Smooth muscle cell of bladder (primary cell): ENCODE measurements around the gene HOXA4. TPM values are rescaled to one million over a fixed set of nuclear protein-coding genes. Genes with fewer than 3 reads are reported as not detected.

Experiments used
- total RNA-seq: library from RNA; depleted of rRNA; stranded (reverse); fragments of >200 nt; gene quantifications from 2 replicates; pipeline ENCODE4 v1.2.3, GENCODE V29; 2014

HOXA4 gene
- total RNA-seq: 0.14 and 0.28 TPM in 2 replicates

DNA sequence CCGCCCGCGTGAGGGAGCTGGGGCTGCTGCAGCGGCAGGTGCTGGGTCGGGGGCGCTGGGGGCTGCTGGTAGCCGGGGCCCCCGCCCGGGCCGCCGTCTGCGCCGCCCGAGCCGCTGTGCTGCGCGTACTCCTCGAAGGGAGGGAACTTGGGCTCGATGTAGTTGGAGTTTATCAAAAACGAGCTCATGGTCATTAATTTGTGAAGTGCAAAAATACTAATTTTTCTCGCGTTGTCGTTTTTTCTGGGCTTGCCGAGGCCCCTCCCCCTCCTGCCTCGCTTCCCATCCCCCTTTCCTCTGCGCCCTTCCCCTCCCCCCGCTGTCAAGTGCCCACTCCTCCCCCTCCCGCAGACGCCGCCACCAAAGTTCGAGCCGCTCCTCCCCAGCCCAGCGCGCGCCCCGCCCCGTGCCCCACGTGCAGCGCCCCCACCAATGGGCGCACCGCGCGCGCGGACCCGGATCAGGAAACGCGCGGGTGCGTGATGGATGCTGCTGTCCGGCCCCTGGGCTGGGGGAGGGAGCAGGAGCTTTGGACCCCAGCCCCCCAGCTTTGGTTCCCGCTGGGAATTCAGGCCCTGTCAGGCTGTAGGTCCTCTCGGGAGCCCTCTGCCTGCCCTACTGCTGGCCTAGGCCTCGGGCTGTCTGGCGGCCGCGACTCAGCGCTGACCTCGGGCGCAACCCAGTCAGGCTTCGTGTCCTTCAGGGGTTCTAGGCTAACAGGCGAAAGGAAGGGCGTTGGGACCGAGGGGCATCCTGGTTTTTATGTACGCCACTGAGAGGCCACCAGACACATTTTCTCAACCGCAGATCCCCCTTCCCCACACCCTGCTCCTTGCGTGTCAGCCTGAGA, at the start of gene HOXA4:
TSS of gene HOXA4 (minus strand) at position 218 of the 850 bp plus-strand sequence. CDS start at position 194, 24 bp downstream.

DNA sequence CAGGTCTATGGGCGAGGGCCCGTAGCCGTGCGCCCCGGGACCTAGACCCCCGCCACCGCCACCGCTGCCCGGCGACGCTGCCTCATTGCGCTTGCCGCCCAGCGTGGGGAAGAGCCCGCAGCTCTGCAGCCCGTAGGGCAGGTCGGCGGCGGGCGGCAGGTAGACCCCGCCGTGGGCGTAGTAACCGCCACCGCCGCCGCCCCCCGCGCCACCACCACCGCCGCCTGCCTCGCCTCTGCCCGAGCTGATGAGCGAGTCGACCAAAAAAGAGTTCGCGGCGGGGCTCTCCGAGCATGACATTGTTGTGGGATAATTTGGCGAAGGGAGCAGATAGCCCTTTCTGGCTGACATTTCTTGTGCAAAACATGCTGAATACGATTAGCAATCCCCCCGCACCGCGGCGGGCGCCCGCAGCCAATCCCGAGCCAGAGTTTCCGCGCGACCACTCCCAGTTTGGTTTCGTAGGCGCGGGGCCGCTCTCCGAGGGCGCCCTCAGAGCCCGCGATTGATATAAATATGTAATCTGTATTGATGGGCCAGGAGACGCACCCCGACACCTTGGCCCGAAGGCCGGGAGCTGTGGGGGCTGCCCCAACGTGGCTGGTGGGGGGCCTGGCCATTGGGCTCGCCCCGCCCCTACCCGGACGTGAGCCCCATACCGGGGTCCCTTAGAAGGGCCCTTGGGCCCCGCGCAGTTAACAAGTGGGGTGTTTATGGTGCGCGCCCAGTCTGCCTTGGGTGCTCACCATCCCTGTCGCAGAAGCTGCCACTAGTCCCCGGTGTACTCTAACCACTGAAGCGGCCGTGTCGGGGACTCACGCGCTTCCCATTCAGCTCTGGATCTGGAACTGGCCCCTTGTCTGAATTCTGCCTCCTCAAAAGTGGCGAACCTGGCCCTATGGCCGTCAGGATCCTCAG, 43.7 kb upstream of the HOXA4 start, which contains the start of gene HOXA10:
TSS of gene HOXA10 (minus strand) at position 365 of the 918 bp plus-strand sequence. CDS start at position 351, 14 bp downstream.

DNA sequence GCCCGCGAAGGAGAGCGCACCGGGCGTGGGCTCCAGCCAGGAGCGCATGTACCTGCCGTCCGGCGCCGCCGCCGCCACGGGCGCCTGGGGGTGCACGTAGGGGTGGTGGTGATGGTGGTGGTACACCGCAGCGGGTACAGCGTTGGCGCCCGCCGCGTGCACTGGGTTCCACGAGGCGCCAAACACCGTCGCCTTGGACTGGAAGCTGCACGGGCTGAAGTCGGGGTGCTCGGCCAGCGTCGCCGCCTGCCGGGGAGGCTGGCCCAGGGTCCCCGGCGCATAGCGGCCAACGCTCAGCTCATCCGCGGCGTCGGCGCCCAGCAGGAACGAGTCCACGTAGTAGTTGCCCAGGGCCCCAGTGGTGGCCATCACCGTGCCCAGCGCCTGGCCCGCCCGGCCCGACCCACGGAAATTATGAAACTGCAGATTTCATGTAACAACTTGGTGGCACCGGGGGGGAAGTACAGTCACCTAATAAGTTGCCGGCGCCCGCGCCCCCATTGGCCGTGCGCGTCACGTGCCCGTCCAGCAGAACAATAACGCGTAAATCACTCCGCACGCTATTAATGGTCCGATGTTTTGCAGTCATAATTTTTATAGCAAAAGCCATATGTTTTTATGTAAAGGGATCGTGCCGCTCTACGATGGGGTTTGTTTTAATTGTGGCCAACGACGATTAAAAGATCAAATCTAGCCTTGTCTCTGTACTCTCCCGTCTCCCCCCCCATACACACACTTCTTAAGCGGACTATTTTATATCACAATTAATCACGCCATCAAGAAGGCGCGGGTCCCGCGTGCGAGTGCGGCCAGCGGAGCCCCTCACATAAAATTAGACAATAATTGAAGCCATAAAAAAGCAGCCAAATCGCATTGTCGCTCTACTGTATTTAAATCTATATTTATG, 34.8 kb upstream of the HOXA4 start, which contains the start of gene HOXA9:
TSS of gene HOXA9 (minus strand) at position 449 of the 907 bp plus-strand sequence. CDS start at position 369, 80 bp downstream.

DNA sequence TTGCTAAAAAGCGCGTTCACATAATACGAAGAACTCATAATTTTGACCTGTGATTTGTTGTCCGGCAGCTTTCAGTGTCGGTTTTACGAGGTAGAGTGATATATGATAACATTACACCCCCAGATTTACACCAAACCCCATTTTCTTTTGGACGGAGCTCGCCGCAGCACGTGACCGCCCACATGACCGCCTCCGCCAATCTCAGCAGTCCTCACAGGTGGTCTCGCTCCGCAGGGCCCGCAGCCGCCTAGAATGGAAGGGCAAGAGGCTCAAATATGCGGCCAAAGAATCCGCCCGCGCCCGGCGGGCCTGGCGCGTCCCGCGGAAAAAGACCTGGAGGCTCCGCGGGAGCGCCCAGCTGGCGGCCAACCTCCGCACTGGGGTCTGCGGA, 25.9 kb upstream of the HOXA4 start, which contains the start of gene HOXA7:
TSS of gene HOXA7 (minus strand) at position 168 of the 391 bp plus-strand sequence. CDS start at position 38, 130 bp downstream.

DNA sequence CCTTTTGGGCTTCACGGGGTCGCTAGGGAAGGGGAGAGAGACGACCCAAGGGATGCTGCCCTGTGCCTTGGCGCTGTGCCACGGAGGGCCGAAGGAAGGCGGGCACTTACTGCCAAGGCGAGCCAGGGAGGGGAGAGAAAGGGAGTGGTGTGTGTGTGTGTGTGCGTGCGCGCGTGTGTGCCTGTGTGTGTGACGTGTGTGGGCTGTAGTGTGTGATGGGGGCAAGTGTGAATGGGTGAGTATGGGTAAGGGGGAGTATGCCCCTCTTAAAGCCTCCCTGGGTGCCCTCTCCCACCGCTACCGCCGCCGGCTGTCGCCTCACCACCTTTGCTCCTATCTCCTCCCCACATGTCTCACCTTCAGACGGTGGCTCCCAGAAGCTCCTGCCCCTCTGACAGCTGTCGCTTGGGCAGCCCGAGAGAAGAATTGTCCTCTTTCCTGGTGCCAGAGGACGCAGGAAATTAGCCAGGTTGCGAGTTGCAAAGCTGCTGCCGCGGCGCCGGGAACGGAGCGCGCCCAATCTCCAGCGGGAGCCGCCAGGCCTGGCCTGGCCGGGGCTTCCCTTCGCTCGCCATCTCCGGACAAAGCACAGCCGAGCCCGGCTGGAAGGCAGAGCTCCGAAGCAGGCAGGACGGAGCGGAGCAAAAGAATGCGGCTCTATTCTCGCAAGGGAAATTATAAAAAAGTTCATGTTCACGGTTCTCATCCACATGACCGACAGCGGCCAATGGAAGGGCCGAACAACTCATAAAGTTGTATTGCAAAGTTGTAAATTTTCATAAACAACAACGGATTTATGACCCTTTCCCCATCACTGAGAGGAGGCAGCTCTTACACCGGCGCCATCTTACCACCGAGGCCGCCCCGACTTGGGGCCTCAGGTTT, 21.6 kb upstream of the HOXA4 start, which contains the start of gene HOXA3:
TSS of gene HOXA3 (minus strand) at position 653 of the 885 bp plus-strand sequence. CDS start 41,943 bp downstream, outside the sequence.

GRCh38 chr7:27147199-27148030, 16.9 kb upstream of the HOXA4 start, which contains the start of gene HOXA6:
Gene HOXA6 (minus strand): TSS chr7:27147774. CDS start chr7:27147749, 25 bp downstream.

DNA sequence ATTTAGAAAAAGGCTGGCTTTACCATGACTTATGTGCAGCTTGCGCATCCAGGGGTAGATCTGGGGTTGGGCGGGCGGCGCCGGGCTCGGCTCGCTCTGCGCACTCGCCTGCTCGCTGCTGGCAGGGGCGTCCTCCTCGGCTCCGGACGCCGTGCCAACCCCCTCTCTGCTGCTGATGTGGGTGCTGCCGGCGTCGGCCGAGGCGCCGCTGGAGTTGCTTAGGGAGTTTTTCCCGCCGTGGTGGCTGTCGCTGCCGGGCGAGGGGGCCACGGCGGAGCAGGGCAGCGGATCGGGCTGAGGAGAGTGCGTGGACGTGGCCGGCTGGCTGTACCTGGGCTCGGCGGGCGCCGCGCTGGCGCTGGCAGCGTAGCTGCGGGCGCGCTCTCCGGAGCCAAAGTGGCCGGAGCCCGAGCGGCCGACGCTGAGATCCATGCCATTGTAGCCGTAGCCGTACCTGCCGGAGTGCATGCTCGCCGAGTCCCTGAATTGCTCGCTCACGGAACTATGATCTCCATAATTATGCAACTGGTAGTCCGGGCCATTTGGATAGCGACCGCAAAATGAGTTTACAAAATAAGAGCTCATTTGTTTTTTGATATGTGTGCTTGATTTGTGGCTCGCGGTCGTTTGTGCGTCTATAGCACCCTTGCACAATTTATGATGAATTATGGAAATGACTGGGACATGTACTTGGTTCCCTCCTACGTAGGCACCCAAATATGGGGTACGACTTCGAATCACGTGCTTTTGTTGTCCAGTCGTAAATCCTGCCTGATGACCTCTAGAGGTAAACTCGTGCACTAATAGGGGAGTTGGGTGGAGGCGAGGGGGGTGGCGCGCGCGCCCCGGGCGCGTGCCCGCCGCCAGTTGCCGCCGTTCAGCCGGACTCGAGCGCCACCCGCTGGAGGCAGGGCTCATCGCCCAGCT, 12.7 kb upstream of the HOXA4 start, which contains the start of gene HOXA5:
TSS of gene HOXA5 (minus strand) at position 659 of the 927 bp plus-strand sequence. CDS start at position 585, 74 bp downstream.

GRCh38 chr7:27102581-27103442, 27.7 kb downstream of the HOXA4 start, which contains the start of gene HOXA2:
Gene HOXA2 (minus strand): TSS chr7:27102683. CDS start chr7:27102500, 183 bp downstream.

DNA sequence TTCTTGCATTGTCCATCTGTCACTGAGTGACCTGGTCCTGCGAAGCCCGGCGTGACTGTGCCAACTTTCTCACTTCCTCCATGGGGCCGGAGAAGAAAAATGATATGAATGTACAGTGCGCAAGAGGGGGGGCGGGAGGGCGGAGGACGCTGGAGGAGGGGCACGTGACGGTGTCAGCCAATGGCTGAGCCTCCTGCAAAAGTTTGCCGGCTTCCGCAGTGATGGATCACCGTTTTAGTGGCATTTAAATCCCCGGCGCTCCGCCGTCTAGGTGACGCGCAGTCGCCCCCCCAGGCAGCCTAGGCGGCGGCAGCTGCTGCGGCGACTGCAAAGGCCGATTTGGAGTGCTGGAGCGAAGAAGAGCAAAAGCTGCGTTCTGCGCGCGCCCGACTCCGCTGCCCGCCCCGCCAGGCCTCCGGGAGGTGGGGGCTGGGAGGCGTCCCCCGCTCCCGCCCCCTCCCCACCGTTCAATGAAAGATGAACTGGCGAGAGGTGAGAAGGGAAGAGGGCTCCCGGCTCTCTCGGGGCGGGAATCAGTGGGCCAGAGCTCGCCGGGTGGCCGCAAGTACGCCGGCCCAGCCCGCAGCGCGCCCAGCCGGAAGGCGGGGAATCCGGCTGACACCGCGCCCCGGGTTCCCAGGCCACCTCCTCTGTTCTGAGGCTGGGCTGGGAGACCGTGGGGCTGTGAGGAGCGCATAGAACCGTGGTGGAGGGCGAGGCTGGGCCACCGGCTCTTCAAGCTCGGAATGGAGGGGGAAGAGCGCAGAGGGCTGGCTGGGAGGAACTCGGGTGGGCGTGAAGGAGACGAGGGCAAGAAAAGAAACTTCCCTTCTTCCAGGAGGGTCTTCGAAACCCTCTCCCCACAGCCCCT, 34.4 kb downstream of the HOXA4 start, which contains the start of gene HOXA1:
TSS of gene HOXA1 (minus strand) at position 104 of the 871 bp plus-strand sequence. CDS start at position 16, 88 bp downstream.

Other genes with a start within 250 kb of the HOXA4 start
- gene HOXA1, start 34.8 kb downstream of the HOXA4 start, total RNA-seq: 0.28 and 1.00 TPM in 2 replicates
- 0.18 and 0.28 TPM in 2 replicates for gene HOXA2, start 28.1 kb downstream of the HOXA4 start, total RNA-seq
- gene HOXA5, start 12.9 kb upstream of the HOXA4 start, total RNA-seq: 1.4 and 1.6 TPM in 2 replicates
- 3.4 and 4.4 TPM in 2 replicates for gene HOXA6, start 17.0 kb upstream of the HOXA4 start, total RNA-seq
- 1.8 and 3.2 TPM in 2 replicates for gene HOXA3, start 21.8 kb upstream of the HOXA4 start, total RNA-seq
- 1.00 and 1.6 TPM in 2 replicates for gene HOXA7, start 25.9 kb upstream of the HOXA4 start, total RNA-seq
- gene HOXA9, start 34.8 kb upstream of the HOXA4 start, total RNA-seq: 5.8 and 7.9 TPM in 2 replicates
- 6.5 and 11.8 TPM in 2 replicates for gene HOXA10, start 43.6 kb upstream of the HOXA4 start, total RNA-seq
- gene HOXA11, start 54.5 kb upstream of the HOXA4 start, total RNA-seq: 8.5 and 9.6 TPM in 2 replicates
- 5.7 and 7.9 TPM in 2 replicates for gene HOXA13, start 69.3 kb upstream of the HOXA4 start, total RNA-seq
- under 0.01 TPM in 1 of 2 replicates, not detected in the other for gene EVX1, start 112.0 kb upstream of the HOXA4 start, total RNA-seq